K562 (cell line): Measurements from ENCODE around the gene OPA3. TPM values are rescaled to one million over a fixed set of nuclear protein-coding genes. Genes with fewer than 3 reads are reported as not detected.

Experiments used
- ATAC-seq: fragments of 200-7000 bp; cut with Tn5 transposase; 3 replicates; pipeline ENCODE4 v1.9.1; 2020; ENCODE audit warnings: moderate library complexity
- BruUV-seq: library from RNA; stranded (reverse); fragments of 400-500 nt; replicated peaks from 2 replicates; lab custom pipeline; 2021; lab: Mats Ljungman, UMichigan
- CTCF ChIA-PET: fragments of 300-600 bp; formaldehyde crosslinking; extraction: SDS; loops from one replicate; lab custom pipeline; 2021; ENCODE audit warnings: low intra/inter-chr PET ratio; lab: Yijun Ruan, JAX
- POLR2A ChIA-PET: fragments of 300-600, 350-650 bp; sonication (Branson Sonifier 250); formaldehyde crosslinking; extraction: SDS; loops from one replicate; lab custom pipeline; 2021; ENCODE audit warnings: antibody characterized with exemption, inconsistent platforms; lab: Yijun Ruan, JAX
- DNase-seq, 4 experiments: peaks; one replicate each; pipeline versions ENCODE4 v3.0.0 to v3.0.0-alpha.2; 2011 to 2018; ENCODE audit warnings: low spot score in 3 of 4, mixed read lengths in 3 of 4; ENCODE audit errors: extremely low read depth in 1 of 4
- FAIRE-seq: peaks from 2 replicates; lab custom pipeline; 2011; peaks lifted over from hg19 to GRCh38; lab: Jason Lieb, UNC
- H2AFZ ChIP-seq: 2 replicates; pipeline ENCODE4 v1.6.0; 2011; ENCODE audit warnings: low read depth, low read length, control low read depth, inconsistent platforms
- H3K27ac ChIP-seq: fragments of 200-600 bp; 3 replicates; pipeline ENCODE4 v1.8.0; 2011; ENCODE audit warnings: low read depth, mild to moderate bottlenecking, control low read depth, inconsistent platforms, low read length, moderate library complexity, mixed read lengths; ENCODE audit errors: extremely low read depth
- H3K27me3 ChIP-seq, 2 experiments: fragments of 300-600 bp in 1 of 2; 2 replicates in 1 of 2; 3 replicates in 1 of 2; pipeline versions ENCODE4 v1.6.0 to v1.8.0; 2011; ENCODE audit warnings: inconsistent platforms in 2 of 2, low read length in 2 of 2, mild to moderate bottlenecking in 1 of 2, mixed read lengths in 1 of 2, moderate library complexity in 1 of 2; ENCODE audit not compliant: control insufficient read depth in 2 of 2, insufficient read depth in 2 of 2
- H3K36me3 ChIP-seq: fragments of 300-600 bp; 3 replicates; pipeline ENCODE4 v1.8.0; 2011; ENCODE audit warnings: mild to moderate bottlenecking, low read length, inconsistent platforms; ENCODE audit not compliant: control insufficient read depth, insufficient read depth
- H3K4me1 ChIP-seq, 2 experiments: fragments of 200-600 bp in 1 of 2; replicated peaks in 1 of 2; 2 replicates in 1 of 2; 3 replicates in 1 of 2; pipeline versions ENCODE4 v1.5.1 to v1.8.0; 2011; ENCODE audit warnings: inconsistent platforms in 2 of 2, low read length in 2 of 2, mild to moderate bottlenecking in 1 of 2, mixed read lengths in 1 of 2, moderate library complexity in 1 of 2; ENCODE audit not compliant: control insufficient read depth in 2 of 2, insufficient read depth in 2 of 2
- H3K4me2 ChIP-seq: 2 replicates; pipeline ENCODE4 v1.6.1; 2011; ENCODE audit warnings: low read length, control low read depth, inconsistent platforms, mixed read lengths; ENCODE audit not compliant: insufficient read depth
- H3K4me3 ChIP-seq: fragments of 200-600 bp; sonication (generic), shearing (Covaris generic); 2 replicates; pipeline ENCODE4 v1.5.1; 2016; ENCODE audit warnings: control low read depth, inconsistent platforms
- H3K79me2 ChIP-seq: fragments of 200-600 bp; 3 replicates; pipeline ENCODE4 v1.8.0; 2011; ENCODE audit warnings: low read length, inconsistent platforms; ENCODE audit not compliant: control insufficient read depth, insufficient read depth
- H3K9ac ChIP-seq, 2 experiments: 2 replicates each; pipeline versions ENCODE4 v1.6.0 to v1.6.1; 2011; ENCODE audit warnings: low read depth in 2 of 2, low read length in 2 of 2, control low read depth in 1 of 2, inconsistent platforms in 1 of 2, mild to moderate bottlenecking in 1 of 2, mixed read lengths in 1 of 2; ENCODE audit not compliant: insufficient read depth in 1 of 2
- H3K9me1 ChIP-seq: one replicate; pipeline ENCODE4 v1.6.0; 2011; ENCODE audit warnings: inconsistent platforms, mild to moderate bottlenecking, low read length, moderate library complexity; ENCODE audit not compliant: control insufficient read depth, insufficient read depth
- H3K9me3 ChIP-seq: replicated peaks from 2 replicates; pipeline ENCODE4 v1.5.1; 2011; ENCODE audit warnings: low read depth, low read length, inconsistent platforms; ENCODE audit not compliant: control insufficient read depth, insufficient read depth
- H4K20me1 ChIP-seq: replicated peaks from 2 replicates; pipeline ENCODE4 v1.6.1; 2011; ENCODE audit warnings: low read length, inconsistent platforms, mixed read lengths; ENCODE audit not compliant: control insufficient read depth, insufficient read depth
- ATF3 ChIP-seq, 2 experiments: fragments of 450-650 bp in 1 of 2; sonication (generic) in 1 of 2; formaldehyde crosslinking in 1 of 2; IDR thresholded peaks in 1 of 2; conservative IDR thresholded peaks in 1 of 2; 2 replicates each; pipeline versions ENCODE4 v1.6.1 to v1.8.1; 2016 to 2023; ENCODE audit warnings: mild to moderate bottlenecking in 2 of 2, moderate library complexity in 2 of 2, inconsistent platforms in 1 of 2, missing genetic modification reagents in 1 of 2
- BCOR ChIP-seq: fragments of 450-650 bp; IDR thresholded peaks from 2 replicates; pipeline ENCODE4 v1.6.1; 2016
- CEBPG ChIP-seq, 3 experiments: fragments of 200-800 bp in 1 of 3; sonication (Bioruptor generic) in 1 of 3; sonication (generic) in 1 of 3; formaldehyde crosslinking in 1 of 3; IDR thresholded peaks in 2 of 3; conservative IDR thresholded peaks in 1 of 3; 2 replicates each; pipeline versions ENCODE4 v1.6.1 to v1.8.0; 2016 to 2022; ENCODE audit warnings: missing compliant biosample characterization in 2 of 3, missing genetic modification characterization in 2 of 3, mild to moderate bottlenecking in 1 of 3, missing genetic modification reagents in 1 of 3
- FOS ChIP-seq: IDR thresholded peaks from 3 replicates; pipeline ENCODE4 v1.6.1; 2011; ENCODE audit not compliant: insufficient read length; ENCODE audit errors: extremely low read depth
- FOSL1 ChIP-seq: fragments of 200-800 bp; sonication (Bioruptor generic); conservative IDR thresholded peaks from 2 replicates; pipeline ENCODE4 v1.6.1; 2016; ENCODE audit warnings: missing genetic modification characterization, missing compliant biosample characterization
- GTF3C2 ChIP-seq: IDR thresholded peaks from 3 replicates; pipeline ENCODE4 v1.6.1; 2011; ENCODE audit warnings: borderline replicate concordance, mild to moderate bottlenecking, moderate library complexity; ENCODE audit not compliant: insufficient read length; ENCODE audit errors: extremely low read depth
- KDM1A ChIP-seq, 2 experiments: fragments of 450-650 bp; IDR thresholded peaks; 2 replicates each; pipeline ENCODE4 v1.6.1; 2016; ENCODE audit warnings: mild to moderate bottlenecking in 2 of 2
- ZFP36 ChIP-seq: fragments of 150-350 bp; IDR thresholded peaks from 2 replicates; pipeline ENCODE4 v1.6.1; 2018; ENCODE audit warnings: low read length, low read depth; ENCODE audit not compliant: partially characterized antibody
- ZSCAN32 ChIP-seq: fragments of 450-650 bp; formaldehyde crosslinking; IDR thresholded peaks from 2 replicates; pipeline ENCODE4 v1.4.0; 2020; ENCODE audit warnings: mild to moderate bottlenecking, moderate library complexity
- WGBS: fragments of 100-300 bp; shearing (Covaris generic); methylation state at CpG from one replicate; pipeline ENCODE4 v1.1.6; 2016; ENCODE audit warnings: low coverage, mixed read lengths; ENCODE audit not compliant: insufficient coverage; ENCODE audit errors: missing lambda C conversion rate; 5-methylcytosine and 5-hydroxymethylcytosine counted together
- in situ Hi-C: fragments of 300-500 bp; cut with MboI; formaldehyde crosslinking; loops from 4 replicates; pipeline ENCODE4 v1.15.0; 2018; ENCODE audit warnings: inconsistent platforms, mixed read lengths
- intact Hi-C: fragments of 100-400 bp; cut with micrococcal nuclease; formaldehyde crosslinking; loops from 2 replicates; pipeline ENCODE4 v1.14.2; 2022
- polyA plus RNA-seq, 8 experiments: library from polyadenylated mRNA; depleted of rRNA in 4 of 8; stranded (reverse) in 5 of 8; unstranded in 3 of 8; fragments of >200 nt; fragmentation: Nextera tagmentation in 2 of 8; fragmentation: Illumina TruSeq in 1 of 8; extraction: Ambion mirVana in 2 of 8; extraction: Trizol in 1 of 8; gene quantifications; 2 replicates each; pipeline versions ENCODE4 v1.2.1 to v1.2.3, GENCODE V29; 2011 to 2014; ENCODE audit warnings: inconsistent platforms in 1 of 8, missing spikeins in 1 of 8
- total RNA-seq, 7 experiments: library from RNA; depleted of rRNA in 6 of 7; stranded (reverse); fragments of >200 nt in 6 of 7; fragmentation: Illumina TruSeq in 2 of 7; extraction: Trizol in 2 of 7; gene quantifications; 2 replicates each; pipeline versions ENCODE4 v1.2.1 to v1.2.3, GENCODE V29; 2011 to 2021; ENCODE audit warnings: low replicate concordance in 1 of 7

OPA3 gene
- total and polyA plus RNA-seq, 9 of the 15 experiments (the other 6 are each of a cell fraction or from before 2014, with no cell fraction given), result 1.4 to 18.8 (median 9.0) TPM

- ChIA-PET POLR2A (interaction anchor here (0.5 to 1.1 kb wide), 2 partner anchors 12 to 314 kb away, joined by 3 read pairs; partner anchors contain the start of gene GPR4), CTCF (no interaction called here)
- DNase-seq (peak in 1 of 4 experiments; percentile 24), FAIRE-seq (no peak), ATAC-seq (no peak)
- no peak overlapping the region for H3K4me2 ChIP-seq
- 71% methylated on average over 10 of the region's 10 CpGs for WGBS
- peaks cover 11 to 18% of the 10 kb centered on the region in 2 experiments for H3K4me1 ChIP-seq
- H3K4me3 ChIP-seq, result no peak overlapping the region
- H3K27me3 ChIP-seq, result no peaks in the 10 kb centered on the region
- intact Hi-C loops, result no loop called here
- in situ Hi-C loops, result no loop called here
- BruUV-seq, result no TSS peak
- peaks cover 7% of the 10 kb centered on the region; the same call in 2 of the 3 replicates for H3K79me2 ChIP-seq
- H3K9me3 ChIP-seq, result no peaks in the 10 kb centered on the region
- peak overlapping the region; percentile 20; the same call in 2 of the 3 replicates for H3K27ac ChIP-seq
- peak overlapping the region; percentile 3 to 70; a peak in 3 of 4 replicates for H3K9ac ChIP-seq
- TF ChIP-seq ZSCAN32, result no peak
- TF ChIP-seq KDM1A (IDR thresholded peaks at IDR 0.05), result 0 out of 4 replicates have a peak, but pooled peaks of 1 of the 2 experiments have one; percentile 31
- peak; percentile 74 for TF ChIP-seq FOSL1
- peak; percentile 98 for TF ChIP-seq ZFP36
- no peak for TF ChIP-seq CEBPG (CRISPR knock-in tag; IDR thresholded peaks at IDR 0.05)
- TF ChIP-seq CEBPG (tag; conservative IDR thresholded peaks at IDR 0.05 in 1 of 2, IDR thresholded peaks at IDR 0.05 in 1 of 2), result peak in 1 of 2 experiments; percentile 43; a peak in 2 of 4 replicates
- TF ChIP-seq ATF3 (IDR thresholded peaks at IDR 0.05), result peak; percentile 59
- TF ChIP-seq ATF3 (CRISPR knock-in tag; conservative IDR thresholded peaks at IDR 0.05), result no peak
- no peak for TF ChIP-seq FOS
- TF ChIP-seq GTF3C2, result peak; percentile 43
- 0 out of 2 replicates have a peak, but pooled peaks have one; percentile 43 for TF ChIP-seq BCOR
- H2AFZ ChIP-seq, result no peak overlapping the region
- H3K36me3 ChIP-seq, result peaks cover 72% of the 10 kb centered on the region; the same call in 2 of the 3 replicates
- H3K9me1 ChIP-seq, result no peaks in the 10 kb centered on the region
- no peaks in the 10 kb centered on the region for H4K20me1 ChIP-seq
Observed at GRCh38 chr19:45613926-45614725, 29.5 kb upstream of the OPA3 start.
